DMS114 treated with DMSO at 0.1 percent for 48 hours (cell line): Measurements from ENCODE around the gene MCRIP1.

ENCODE experiments used
- DNase-seq: peaks from one replicate; lab custom pipeline; 2025; ENCODE audit not compliant: unreplicated experiment; lab: John Stamatoyannopoulos, UW

MCRIP1 gene

DNA sequence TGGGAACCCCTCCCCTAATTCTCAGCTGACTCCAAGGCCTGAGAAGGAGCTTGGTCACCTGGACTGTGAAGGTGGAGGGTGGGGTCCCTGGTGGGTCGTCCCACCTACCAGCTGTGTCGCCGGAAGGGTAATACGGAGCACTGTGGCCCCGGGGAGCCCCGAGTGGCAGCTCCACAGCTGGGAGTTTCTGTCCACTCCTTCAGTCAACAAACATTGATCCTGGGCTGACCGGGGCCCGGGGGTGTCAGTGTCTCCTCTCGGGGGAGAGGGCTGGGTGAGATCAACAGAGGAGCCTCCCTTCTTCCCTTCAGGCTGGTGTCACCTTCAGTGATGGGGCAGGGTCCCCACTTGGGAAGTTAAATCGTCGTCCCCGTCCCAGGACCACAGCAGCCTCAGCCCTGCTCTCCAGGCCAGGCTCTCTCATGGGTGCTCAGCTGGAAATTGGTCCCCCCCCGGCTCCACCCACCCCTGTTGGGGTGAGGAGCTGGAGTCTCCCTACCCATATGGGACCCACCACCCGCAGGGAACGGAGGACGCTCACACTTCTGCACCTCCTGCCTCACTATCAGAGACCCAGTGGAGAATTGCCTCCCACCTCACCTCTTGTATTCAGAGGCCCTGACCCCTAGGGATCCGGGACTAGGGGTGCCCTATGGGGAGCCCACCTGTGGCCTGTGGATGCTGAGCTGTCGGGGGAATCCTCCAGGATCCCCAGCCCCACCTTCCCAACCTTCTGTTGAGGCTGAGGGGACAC is 27.2 kb downstream of the MCRIP1 start:
- DNase-seq, result no peak

DNA sequence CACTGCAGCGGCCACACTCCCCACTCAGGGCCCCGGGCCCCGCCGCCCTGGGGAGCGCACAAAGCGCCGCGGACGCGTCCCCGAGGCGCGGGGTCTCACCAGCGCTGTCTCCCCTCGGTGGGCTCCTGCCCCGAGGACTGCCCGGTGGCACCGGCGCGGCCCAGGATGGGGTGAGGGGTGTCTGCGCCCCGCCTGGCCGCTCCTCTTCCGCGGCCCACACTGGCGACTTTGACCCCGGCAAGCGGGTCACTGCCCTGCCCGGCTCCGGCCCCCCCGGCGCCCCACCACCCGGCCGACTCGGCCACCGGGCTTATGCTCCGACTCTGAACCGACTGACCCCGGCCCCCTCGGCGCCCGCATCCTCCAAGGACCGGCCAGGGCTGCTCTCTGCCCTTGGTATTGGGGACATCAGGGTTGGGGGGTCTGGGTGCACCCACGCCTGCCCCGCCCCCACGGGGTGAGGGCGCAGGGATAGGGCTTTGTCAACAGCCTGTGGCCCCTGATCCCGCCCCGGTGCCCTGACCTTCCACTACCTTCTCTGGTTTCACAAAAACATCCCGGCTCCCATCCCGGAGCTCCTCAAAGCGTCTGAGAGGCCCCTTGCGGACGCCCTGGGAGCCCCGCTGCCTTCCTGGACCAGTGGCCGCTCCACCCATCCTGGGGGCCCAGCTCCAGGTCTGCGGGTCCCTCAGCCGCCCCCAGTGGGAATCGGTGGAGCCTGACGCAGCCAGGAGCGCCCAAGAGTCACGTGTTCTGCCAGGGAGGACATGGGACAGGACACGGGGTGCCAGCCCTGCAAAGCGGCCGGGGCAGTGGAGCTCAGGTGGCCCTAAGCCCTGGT is 28.3 kb downstream of the MCRIP1 start:
- DNase-seq, result no peak

DNA sequence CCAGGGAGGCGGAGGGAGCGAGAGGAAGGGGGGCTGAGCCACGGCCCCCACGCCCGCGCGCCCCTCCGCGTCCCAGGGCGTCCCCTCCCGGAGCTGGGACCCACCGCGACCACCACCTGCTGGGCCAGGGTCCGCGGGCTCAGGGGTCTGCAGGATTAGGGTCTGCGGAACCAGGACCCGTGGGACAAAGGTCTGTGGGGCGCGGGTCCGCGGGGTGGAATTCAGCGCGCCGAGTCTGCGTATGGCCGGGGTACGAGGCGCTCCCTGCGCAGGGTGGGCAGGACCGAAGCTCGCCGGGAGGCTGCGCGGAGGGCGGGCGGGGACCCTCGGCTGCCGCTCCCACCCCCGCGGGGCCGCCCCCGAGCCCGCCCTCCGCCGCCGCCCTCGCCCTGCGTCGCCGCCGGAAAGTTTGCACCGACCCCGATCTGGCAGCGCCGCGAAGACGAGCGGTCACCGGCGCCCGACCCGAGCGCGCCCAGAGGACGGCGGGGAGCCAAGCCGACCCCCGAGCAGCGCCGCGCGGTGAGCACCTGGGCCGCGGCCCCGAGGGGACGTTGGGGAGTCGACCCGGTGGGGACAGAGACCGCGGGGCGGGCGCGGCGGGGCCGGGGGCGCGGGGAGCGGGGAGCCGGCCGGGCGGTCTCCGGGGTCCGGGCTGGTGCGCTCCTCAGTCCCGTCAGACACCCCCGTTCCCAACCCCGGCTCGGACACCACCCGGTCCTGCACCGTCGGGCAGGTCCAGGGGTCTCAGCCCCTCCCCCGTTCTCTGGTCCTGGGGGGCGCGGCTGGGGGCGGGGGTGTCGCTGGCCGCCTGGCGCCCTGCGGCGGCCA is 29.1 kb downstream of the MCRIP1 start, which contains the start of gene GCGR:
GCGR (plus strand) TSS at position 423 of the 831 bp plus-strand sequence. CDS start 4,869 bp downstream, outside the sequence.
- DNase-seq, result no peak

GRCh38 chr17:81802856-81803643 is 30.0 kb downstream of the MCRIP1 start:
- no peak for DNase-seq

GRCh38 chr17:81802048-81802758 is 30.9 kb downstream of the MCRIP1 start:
- no peak for DNase-seq

DNA sequence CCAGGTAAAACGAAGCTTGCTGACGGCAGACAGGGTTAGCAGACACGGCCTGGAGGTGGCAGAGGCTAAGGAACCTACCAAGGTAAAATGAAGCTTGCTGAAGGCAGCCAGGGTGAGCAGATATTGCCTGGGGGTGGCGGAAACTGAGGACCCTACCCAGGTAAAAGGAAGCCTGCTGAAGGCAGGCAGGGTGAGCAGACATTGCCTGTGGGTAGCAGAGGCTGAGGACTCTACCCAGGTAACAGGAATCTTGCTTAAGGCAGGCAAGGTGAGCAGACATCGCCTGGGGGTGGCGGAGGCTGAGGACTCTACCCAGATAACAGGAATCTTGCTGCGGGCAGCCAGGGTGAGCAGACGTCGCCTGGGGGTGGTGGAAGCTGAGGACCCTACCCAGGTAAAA is 31.8 kb downstream of the MCRIP1 start:
- DNase-seq, result no peak

DNA sequence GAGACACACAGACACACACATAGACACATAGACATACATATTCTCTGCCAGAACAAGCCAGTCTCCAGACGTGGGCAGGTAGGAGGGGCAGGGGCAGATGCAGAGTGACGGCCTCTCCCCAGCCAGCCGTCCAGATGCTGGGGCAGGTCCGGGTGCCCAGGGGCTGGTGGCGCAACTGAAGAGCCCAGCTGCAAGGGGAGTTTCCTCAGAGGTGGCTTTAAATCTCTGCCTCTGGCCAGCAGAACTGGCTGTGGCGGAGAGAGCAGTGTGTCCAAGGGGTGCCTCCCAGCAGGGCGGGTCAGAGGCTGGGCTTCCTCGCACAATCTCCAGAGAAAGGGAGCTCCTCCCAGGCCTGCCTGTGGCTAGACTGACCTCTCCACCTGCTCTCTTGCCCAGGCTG is 38.6 kb downstream of the MCRIP1 start:
- DNase-seq, result no peak

DNA sequence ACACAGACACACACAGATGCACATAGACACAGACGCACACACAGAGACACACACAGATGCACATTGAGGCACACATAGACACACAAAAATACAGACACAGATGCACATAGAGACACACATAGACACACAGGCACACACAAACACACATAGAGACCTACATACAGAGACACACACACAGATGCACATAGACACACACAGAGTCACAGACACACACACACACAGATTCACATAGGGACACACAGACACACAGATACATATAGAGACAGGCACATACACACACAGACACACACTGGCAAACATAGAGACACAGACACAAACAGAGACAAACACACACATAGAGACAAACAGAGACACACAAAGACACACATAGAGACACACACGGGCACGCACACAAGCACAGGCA is 39.0 kb downstream of the MCRIP1 start:
- no peak for DNase-seq

DNA sequence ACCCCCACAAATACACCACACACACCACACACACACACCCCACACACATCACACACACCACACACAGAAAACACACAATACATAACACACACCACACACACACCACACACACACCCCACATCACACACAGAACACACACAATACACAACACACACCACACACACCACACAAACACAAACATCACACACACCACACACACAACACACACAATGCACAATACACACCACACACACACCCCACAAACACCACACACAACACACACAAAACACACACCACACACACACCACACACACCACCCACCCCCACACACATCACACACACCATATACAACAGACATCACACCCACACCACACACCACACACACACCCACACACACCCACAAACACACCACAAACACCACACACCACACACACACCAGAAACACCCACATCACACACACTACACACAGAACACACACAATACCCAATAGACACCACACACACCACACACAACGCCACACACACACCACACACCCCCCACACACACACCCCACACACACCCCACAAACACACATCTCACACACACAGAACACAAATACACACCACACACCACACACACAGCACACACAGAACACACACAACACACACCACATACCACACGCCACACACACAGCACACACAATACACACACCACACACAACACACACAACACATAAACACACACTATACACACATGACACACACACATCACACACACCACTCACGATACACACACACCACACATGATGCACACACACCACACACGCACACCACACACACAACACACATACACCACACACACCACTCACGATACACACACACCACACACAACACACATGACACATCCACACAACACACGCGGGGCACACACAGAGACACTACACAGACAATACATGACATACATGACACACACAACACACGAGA is 40.1 kb downstream of the MCRIP1 start:
- DNase-seq, result no peak
